GM21576 (cell line): ENCODE data around the gene KCNK10.

ENCODE experiments used
- ATAC-seq: cut with Tn5 transposase; IDR thresholded peaks from one replicate; pipeline ENCODE4 v1.9.1; 2021; ENCODE audit warnings: mild to moderate bottlenecking, moderate library complexity; ENCODE audit not compliant: unreplicated experiment

The KCNK10 gene

GRCh38 chr14:88231603-88232002 lies 91.5 kb downstream of the KCNK10 start:
- no peak for ATAC-seq

GRCh38 chr14:88229428-88229827 lies 93.6 kb downstream of the KCNK10 start:
- no peak for ATAC-seq

- ATAC-seq = no peak
Measured at GRCh38 chr14:88228522-88229236, 94.4 kb downstream of the KCNK10 start.

DNA sequence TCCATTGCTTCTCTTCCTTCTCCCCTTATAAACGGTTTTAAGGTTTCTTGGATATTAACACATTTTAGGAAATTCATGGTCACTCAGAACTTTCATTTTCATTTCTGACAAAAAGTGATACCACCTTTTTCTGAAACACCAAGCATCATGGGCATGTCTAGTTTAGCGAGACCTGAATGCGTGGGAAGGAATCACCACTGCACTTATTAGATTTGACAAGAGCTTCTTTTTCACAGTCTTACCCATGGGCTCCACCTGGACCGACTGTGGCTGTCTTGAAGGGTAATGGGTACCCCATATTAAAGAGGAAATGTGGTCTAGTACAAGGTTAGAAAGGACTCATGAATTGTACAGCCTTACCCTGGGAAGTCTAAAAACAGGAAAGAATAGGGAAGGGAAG lies 95.4 kb downstream of the KCNK10 start:
- ATAC-seq = no peak

DNA sequence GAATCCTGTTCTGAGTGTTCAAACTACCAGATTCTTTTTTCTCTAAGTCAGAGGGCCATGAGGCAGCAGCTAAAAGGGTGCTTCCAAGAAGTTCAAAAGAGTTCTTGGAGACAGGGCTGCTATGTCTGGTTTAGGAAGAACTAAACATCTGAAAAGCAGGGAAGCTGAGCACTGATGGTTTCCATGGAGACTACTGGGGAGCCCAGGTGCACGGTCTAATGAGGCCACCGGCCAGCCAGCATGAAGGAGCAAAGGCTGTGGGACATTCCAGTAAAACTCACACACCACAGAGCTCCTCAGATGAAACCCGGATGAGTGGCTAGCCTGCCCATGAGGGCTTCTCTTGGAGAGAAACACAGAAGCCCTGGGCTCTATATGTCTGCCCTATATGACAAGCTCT lies 97.3 kb downstream of the KCNK10 start:
- ATAC-seq = no peak

- no peak for ATAC-seq
Measured at GRCh38 chr14:88218119-88218915, 104.8 kb downstream of the KCNK10 start.

DNA sequence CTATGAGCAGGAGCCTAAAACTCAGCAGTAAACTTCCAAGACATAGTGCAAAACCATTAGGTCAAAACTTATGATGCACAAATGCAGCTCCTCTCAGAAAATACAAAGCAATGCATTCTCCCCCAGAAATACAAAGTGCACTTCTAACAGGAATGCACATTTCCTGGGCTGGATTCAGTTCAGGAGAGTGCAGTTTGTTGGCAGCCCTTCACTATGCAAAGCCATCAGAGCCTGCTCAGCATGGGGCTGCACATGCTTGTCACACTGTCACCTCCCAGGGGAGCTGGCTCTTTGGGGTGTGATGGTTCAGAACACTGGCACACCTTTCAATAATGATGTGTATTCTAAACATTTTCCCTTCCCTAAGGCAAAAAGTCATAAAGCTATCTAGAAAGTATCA lies 110.4 kb downstream of the KCNK10 start:
- ATAC-seq = no peak

DNA sequence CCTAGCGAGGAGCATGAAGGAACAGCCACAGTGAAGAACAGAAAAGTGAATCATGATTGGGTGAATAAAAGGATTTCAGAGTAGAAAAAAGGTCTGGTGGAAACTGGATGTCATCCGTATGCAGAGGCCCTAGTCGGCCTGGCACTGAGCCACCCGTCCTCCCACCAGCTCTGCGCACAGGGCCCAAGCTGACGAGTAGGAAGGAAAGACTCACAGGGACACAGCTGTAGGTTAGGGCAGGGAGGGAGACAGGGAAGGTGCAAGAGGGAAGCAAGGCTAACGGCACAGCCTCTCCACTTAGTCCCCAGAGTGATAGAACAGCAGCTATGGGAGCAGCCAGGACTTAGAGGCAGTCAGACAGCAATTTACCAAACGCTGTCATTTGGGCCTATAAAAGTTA lies 112.6 kb downstream of the KCNK10 start:
- no peak for ATAC-seq

GRCh38 chr14:88209273-88209672 lies 113.8 kb downstream of the KCNK10 start:
- peak; percentile 80 for ATAC-seq

GRCh38 chr14:88208858-88209257 lies 114.2 kb downstream of the KCNK10 start:
- peak; percentile 38 for ATAC-seq

GRCh38 chr14:88204221-88204620 lies 118.8 kb downstream of the KCNK10 start:
- no peak for ATAC-seq

DNA sequence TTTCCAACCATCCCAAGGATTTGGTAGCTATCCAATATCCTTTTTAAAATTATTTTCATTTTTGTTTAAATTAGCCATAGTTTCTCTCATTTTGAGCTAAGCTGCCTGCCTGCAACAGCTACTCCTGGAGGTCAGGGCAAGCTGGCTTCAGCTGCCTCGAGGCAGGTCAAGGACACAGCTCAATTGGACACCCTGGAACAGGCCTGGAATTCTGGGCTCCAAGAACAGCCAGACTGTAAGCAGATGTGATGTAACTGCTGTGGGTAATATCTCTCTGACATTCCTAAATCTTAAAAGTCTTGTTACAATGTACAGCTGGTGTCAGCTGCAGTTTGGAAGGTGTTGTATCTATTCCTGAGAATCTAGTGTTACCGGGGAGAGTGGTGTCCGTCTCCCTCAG lies 119.8 kb downstream of the KCNK10 start:
- ATAC-seq = no peak

DNA sequence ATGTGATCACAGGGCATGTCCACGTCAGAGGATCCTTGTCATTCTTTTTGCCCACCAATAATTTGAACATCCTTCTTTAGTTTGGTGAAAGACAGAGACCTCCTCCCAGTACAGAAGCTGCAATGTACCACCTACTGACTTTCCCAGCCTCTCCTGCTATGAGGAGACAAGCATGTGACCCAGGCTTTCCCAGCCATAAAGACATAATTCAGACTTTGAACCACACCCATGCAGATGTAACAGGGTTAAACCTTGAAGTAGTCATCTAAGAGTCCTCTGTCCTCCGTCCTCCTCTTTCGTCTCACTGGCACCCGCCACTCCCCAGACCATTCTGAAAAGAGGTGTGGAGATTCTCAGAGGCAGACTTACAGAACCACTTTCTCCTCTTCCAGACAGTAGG lies 120.8 kb downstream of the KCNK10 start:
- no peak for ATAC-seq

DNA sequence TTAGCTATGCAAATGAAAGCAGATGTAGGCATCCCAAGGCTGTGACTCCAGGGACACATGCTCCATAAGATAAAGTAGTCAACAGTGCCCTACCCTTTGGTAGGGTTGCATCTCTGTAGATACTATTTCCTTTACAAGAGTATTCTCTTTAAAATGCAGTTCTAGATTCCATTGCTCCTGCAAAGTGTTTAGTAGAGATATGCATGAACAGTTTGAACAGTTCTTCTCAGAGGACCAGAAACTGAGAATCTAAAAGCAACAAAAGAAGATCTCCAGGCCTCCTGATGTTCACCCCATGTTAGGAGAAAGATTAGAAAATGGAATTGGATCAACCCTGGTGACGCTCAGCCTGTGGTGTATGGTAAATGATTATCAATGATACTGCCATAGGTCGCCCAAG lies 121.2 kb downstream of the KCNK10 start:
- ATAC-seq = no peak

- ATAC-seq = no peak
Measured at GRCh38 chr14:88199882-88200281, 123.2 kb downstream of the KCNK10 start.

DNA sequence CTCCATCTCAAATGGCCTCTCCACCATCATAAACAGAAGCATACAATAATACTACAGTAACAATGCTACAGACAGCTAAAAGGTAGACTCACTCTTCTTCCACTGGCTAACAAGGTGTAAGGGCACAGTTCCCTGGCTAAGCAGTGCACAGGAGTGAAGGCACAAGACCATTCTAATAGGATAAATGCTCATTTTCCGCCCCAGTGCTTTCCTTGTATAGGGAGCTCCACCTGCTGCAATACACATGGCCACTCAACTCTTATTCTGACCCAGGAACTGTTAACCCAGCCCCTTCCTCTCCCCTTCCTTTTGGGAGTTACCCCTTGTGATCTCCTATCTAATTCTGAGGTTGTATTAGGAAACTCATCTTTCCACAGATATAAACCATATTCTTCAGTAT lies 124.6 kb downstream of the KCNK10 start:
- no peak for ATAC-seq

- ATAC-seq = peak; percentile 76
Measured at GRCh38 chr14:88196925-88197324, 126.1 kb downstream of the KCNK10 start.

DNA sequence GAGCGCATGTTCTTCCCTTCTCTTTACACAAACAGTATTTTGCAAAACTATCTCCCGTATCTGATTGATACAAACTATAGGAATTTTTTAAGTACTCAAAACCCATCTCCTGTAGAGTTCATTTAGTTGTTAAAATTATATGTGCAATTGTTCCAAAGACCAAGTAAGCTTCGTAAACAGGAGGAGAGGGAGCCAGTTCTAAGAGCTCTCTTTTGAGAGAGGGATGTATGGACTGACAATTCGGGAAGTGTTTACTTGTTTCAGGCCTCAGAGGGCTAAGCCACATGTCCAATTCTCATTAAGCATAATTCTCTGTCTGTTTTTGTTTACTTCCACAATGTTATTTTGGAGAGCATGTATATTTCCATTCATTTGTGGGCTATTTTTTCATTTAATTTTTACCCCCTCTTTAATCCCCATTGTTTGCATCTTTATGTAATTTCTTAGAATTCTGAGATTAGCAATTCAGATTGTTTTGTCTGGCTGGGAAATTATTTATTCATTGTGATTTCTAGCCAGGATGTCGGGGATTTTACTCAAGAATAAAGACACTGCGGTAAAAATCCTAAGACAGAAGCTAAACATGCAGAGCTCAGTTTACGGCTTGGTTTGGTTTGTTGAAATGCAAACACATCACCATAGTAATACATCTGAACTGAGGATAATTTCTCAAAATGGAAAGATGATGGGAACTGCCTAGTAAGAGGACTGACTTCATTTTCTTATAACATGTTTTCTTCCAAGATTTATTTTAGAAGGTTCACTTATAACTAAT lies 126.8 kb downstream of the KCNK10 start:
- ATAC-seq = no peak

DNA sequence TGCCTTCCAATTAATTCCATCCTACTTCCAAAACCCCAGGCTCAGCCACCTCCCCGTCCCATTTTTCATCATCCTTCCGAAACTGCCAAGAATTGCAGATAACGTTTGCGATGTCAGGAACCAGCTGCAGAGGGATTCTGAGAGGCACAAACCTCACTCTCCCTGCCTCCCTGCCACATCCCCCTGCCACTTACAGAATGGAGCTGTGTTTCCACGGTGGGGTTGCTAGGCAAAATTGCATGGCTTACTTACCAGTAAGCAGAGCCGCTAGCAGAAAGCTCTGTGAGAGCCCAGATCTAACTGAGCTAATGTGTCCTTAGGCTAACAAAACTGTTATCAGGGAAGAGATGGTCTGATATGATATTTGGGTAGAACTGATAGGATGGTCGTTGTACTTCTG lies 127.4 kb downstream of the KCNK10 start:
- ATAC-seq = no peak

GRCh38 chr14:88194531-88194930 lies 128.5 kb downstream of the KCNK10 start:
- ATAC-seq = no peak

DNA sequence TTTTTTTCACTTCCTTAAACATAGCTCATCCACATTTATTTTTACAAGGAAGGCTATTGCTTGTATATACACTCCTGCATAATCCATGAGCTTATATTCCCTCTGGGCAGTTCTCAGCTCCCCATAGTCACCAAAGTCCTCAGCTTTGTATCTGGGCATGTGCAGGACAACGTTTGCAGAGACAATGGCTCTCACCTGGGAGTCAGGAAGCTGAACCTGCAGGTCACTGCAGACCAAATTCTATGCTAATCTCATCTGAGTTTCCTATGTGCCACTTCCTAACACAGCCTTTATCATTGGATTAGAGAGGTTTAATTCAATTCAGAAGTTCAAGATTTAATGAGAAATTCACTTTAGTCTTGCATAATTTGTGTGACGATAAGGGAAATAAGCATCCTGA lies 131.5 kb downstream of the KCNK10 start:
- no peak for ATAC-seq
